Transverse colon (tissue), 4 donors: ENCODE data around the gene CCPG1. TPM values are rescaled to one million over a fixed set of nuclear protein-coding genes. Genes with fewer than 3 reads are reported as not detected.

ENCODE experiments used
- DNase-seq: peaks from one replicate; pipeline ENCODE4 v3.0.0-alpha.2; 2019
- H3K27ac ChIP-seq, 4 donors: fragments of 200-600 bp; sonication (generic); 2 replicates each; pipeline ENCODE4 v1.5.1; 2016 to 2018; ENCODE audit warnings: inconsistent platforms in 4 of 4
- H3K27me3 ChIP-seq: fragments of 200-600 bp; sonication (generic); 2 replicates; pipeline ENCODE4 v1.5.1; 2017; ENCODE audit warnings: inconsistent platforms
- H3K36me3 ChIP-seq, 4 donors: fragments of 200-600 bp; sonication (generic); 2 replicates each; pipeline ENCODE4 v1.5.1; 2017 to 2019; ENCODE audit warnings: inconsistent platforms in 4 of 4
- H3K4me1 ChIP-seq, 4 donors: fragments of 200-600 bp; sonication (generic); 2 replicates each; pipeline ENCODE4 v1.5.1; 2017 to 2020; ENCODE audit warnings: inconsistent platforms in 4 of 4
- H3K4me3 ChIP-seq, 4 donors: fragments of 200-600 bp; sonication (generic); 1 replicate in 1 of 4; 2 replicates in 3 of 4; pipeline versions ENCODE4 v1.5.1 to v1.6.1; 2017 to 2019; ENCODE audit warnings: inconsistent platforms in 4 of 4
- H3K9me3 ChIP-seq, 2 donors: fragments of 200-600 bp; sonication (generic); 2 replicates each; pipeline ENCODE4 v1.5.1; 2017 to 2019; ENCODE audit warnings: inconsistent platforms in 2 of 2
- EP300 ChIP-seq: sonication (generic); formaldehyde crosslinking; IDR thresholded peaks from one replicate; pipeline ENCODE4 v1.6.1; 2017; ENCODE audit warnings: antibody characterized with exemption, low read depth
- POLR2A ChIP-seq: fragments of 450-650 bp; IDR thresholded peaks from one replicate; pipeline ENCODE4 v1.6.1; 2016; ENCODE audit warnings: antibody characterized with exemption, mild to moderate bottlenecking, moderate library complexity
- POLR2AphosphoS5 ChIP-seq, 3 donors: sonication (generic); formaldehyde crosslinking; IDR thresholded peaks; one replicate each; pipeline ENCODE4 v1.6.1; 2016; ENCODE audit warnings: antibody characterized with exemption in 3 of 3
- WGBS, 2 donors: methylation state at CpG; one replicate each; pipeline ENCODE4 v1.1.5; 2018; ENCODE audit warnings: low coverage in 1 of 2; 5-methylcytosine and 5-hydroxymethylcytosine counted together
- in situ Hi-C, 4 donors: fragments of 200-750 bp; cut with MboI; loops; one replicate each; pipeline versions ENCODE4 v1.15.0 to v1.15.1; 2017; ENCODE audit warnings: low sequenced_read_pairs in 3 of 4, low pct_ligation_motif_present in 1 of 4, low pct_unique_long_range_greater_than_20kb in 1 of 4
- intact Hi-C: fragments of 100-400 bp; cut with DNase I; formaldehyde crosslinking; loops from one replicate; pipeline ENCODE4 v1.15.1; 2023; ENCODE audit warnings: low total_unique reads
- total RNA-seq, 4 donors: library from RNA; depleted of rRNA; stranded (reverse); fragments of >200 nt; gene quantifications; one replicate each; pipeline ENCODE4 v1.1.0, GENCODE V29; 2016
- TF ChIP-seq, protein P1 (sequence below), 5 experiments: fragments of 200-600 bp in 3 of 5; fragments of 450-650 bp in 2 of 5; sonication (generic) in 3 of 5; IDR thresholded peaks; 1 replicate in 2 of 5; 2 replicates in 3 of 5; pipeline ENCODE4 v1.5.1; 2016 to 2017; ENCODE audit warnings: antibody characterized with exemption in 5 of 5, inconsistent platforms in 3 of 5, mild to moderate bottlenecking in 2 of 5, moderate library complexity in 1 of 5

Gene CCPG1
- total RNA-seq, 4 donors from 2014 or later: 8.6 to 69.5 (median 52.6) TPM

DNA sequence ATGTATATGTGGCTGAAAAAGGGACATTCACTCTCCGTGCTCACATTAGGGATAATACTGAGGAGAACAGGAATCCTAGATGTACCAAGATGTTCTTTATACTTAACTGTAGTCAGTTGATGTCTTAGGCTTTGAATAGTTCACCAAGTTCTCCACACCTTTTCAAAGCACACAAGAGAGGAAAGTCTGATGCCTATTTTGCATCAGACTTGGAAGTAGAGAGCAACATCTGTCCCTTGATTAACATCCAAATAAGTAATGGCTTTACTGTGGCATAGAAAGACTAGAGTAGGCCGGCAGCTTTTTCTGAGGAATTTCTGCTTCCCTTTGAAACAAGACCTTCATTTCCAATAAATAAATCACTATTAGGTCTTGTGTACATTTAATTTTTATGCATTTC lies 55.1 kb downstream of the CCPG1 start:
- WGBS, 2 donors: 63 to 88% methylated on average over 2 of the region's 2 CpGs
- no peak for TF ChIP-seq POLR2A
- no peak for TF ChIP-seq POLR2AphosphoS5 (IDR thresholded peaks at IDR 0.05)
- Histone ChIP-seq H3K27ac (no peak overlapping the region), H3K4me3 (no peak overlapping the region), H3K4me1 (no peaks in the 10 kb centered on the region), H3K36me3 (peaks cover 0 to 26% (median 4%) of the 10 kb centered on the region in 4 donors), H3K9me3 (no peaks in the 10 kb centered on the region), H3K27me3 (no peaks in the 10 kb centered on the region)
- in situ Hi-C loops: no loop called here
- no peak for DNase-seq
- intact Hi-C loops: no loop called here

DNA sequence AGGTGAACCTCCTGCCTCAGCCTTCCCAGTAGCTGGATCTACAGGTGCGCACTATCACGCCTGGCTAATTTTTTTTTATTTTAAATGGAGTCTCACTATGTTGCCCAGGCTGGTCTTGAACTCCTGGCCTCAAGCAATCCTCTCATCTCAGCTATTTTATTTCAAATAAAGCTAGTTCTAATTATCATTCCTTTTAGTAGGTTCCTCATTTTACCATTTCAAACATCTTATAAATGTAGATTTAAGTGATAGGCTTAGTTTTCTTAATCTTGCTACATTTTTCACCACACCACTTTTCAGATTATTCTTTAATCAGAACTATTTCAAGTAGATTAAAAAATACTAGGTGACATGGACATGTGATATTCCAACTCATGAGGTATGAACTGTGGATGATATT lies 58.9 kb downstream of the CCPG1 start:
- Histone ChIP-seq H3K27me3 (no peaks in the 10 kb centered on the region), H3K4me1 (no peaks in the 10 kb centered on the region), H3K4me3 (no peak overlapping the region), H3K9me3 (no peaks in the 10 kb centered on the region), H3K36me3 (peaks cover 0 to 15% (median 2%) of the 10 kb centered on the region in 4 donors), H3K27ac (no peak overlapping the region)
- 98% methylated on average over 2 of the region's 2 CpGs; no CpG with 5 or more reads in 1 of the 2 donors for WGBS, 2 donors
- in situ Hi-C loops: no loop called here
- intact Hi-C loops: no loop called here
- DNase-seq: no peak
- TF ChIP-seq POLR2AphosphoS5 (IDR thresholded peaks at IDR 0.05): no peak
- TF ChIP-seq POLR2A: no peak
- TF ChIP-seq, protein P1, sequence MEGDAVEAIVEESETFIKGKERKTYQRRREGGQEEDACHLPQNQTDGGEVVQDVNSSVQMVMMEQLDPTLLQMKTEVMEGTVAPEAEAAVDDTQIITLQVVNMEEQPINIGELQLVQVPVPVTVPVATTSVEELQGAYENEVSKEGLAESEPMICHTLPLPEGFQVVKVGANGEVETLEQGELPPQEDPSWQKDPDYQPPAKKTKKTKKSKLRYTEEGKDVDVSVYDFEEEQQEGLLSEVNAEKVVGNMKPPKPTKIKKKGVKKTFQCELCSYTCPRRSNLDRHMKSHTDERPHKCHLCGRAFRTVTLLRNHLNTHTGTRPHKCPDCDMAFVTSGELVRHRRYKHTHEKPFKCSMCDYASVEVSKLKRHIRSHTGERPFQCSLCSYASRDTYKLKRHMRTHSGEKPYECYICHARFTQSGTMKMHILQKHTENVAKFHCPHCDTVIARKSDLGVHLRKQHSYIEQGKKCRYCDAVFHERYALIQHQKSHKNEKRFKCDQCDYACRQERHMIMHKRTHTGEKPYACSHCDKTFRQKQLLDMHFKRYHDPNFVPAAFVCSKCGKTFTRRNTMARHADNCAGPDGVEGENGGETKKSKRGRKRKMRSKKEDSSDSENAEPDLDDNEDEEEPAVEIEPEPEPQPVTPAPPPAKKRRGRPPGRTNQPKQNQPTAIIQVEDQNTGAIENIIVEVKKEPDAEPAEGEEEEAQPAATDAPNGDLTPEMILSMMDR (IDR thresholded peaks at IDR 0.05): no peak
- TF ChIP-seq EP300: no peak

DNA sequence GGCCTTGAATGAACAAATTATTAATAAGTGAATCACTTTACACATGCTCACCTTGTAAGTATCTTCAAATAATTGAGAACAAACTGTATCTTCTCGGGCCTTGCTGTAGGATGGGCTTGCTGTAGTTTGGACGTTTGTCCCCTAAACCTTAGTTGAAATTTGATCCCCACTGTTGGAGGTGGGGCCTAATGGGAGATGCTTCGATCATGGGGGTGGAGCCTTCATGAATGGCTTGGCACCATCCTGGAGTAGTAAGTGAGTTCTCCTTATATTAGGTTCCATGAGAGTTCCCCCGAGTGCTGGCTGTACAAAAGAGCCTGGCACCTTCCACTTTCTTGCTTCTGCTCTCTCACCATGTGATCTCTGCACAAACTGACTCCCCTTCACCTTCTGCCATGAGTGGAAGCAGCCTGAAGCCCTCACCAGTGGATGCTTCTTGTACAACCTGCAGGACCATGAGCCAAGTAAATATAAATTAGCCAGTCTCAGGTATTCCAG lies 59.8 kb downstream of the CCPG1 start:
- Histone ChIP-seq H3K36me3 (peaks cover 0 to 15% (median 2%) of the 10 kb centered on the region in 4 donors), H3K27ac (no peak overlapping the region), H3K4me3 (no peak overlapping the region), H3K9me3 (no peaks in the 10 kb centered on the region), H3K4me1 (no peaks in the 10 kb centered on the region), H3K27me3 (no peaks in the 10 kb centered on the region)
- intact Hi-C loops (no loop called here), in situ Hi-C loops (no loop called here)
- no peak for DNase-seq
- 85 to 93% methylated on average over 2 to 4 of the region's 4 CpGs for WGBS, 2 donors
- no peak for TF ChIP-seq EP300
- TF ChIP-seq, protein P1 (IDR thresholded peaks at IDR 0.05): no peak
- no peak for TF ChIP-seq POLR2A
- no peak for TF ChIP-seq POLR2AphosphoS5 (IDR thresholded peaks at IDR 0.05)

DNA sequence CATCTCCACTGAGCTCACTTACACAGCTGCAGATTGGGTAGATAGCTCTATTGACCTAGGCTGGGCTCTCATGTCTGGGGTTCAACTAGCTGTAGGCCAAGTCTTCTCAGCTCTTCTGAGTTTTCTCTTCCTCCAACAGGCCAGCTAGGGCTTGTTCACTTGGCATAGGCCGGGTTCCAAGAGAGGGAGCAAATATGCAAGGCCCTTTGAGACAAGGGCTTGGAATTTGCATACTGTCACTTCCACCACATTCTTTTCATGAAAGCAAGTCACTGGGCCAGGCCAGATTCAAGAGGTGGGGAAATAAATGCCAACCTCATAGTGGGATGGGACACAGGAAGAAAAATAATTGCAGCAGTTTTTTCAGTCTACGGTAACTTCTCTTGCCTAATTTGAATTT lies 64.0 kb downstream of the CCPG1 start:
- DNase-seq: no peak
- no peak overlapping the region for H3K4me3 ChIP-seq
- H3K9me3 ChIP-seq: no peaks in the 10 kb centered on the region
- TF ChIP-seq EP300 (no peak), POLR2AphosphoS5 (IDR thresholded peaks at IDR 0.05) (no peak), POLR2A (no peak)
- intact Hi-C loops: no loop called here
- no peaks in the 10 kb centered on the region for H3K27me3 ChIP-seq
- peaks cover 0 to 5% (median 0%) of the 10 kb centered on the region in 4 donors for H3K36me3 ChIP-seq
- no peak overlapping the region for H3K27ac ChIP-seq
- 92% methylated on average over 2 of the region's 2 CpGs; no CpG with 5 or more reads in 1 of the 2 donors for WGBS, 2 donors
- H3K4me1 ChIP-seq: no peaks in the 10 kb centered on the region
- in situ Hi-C loops: no loop called here

DNA sequence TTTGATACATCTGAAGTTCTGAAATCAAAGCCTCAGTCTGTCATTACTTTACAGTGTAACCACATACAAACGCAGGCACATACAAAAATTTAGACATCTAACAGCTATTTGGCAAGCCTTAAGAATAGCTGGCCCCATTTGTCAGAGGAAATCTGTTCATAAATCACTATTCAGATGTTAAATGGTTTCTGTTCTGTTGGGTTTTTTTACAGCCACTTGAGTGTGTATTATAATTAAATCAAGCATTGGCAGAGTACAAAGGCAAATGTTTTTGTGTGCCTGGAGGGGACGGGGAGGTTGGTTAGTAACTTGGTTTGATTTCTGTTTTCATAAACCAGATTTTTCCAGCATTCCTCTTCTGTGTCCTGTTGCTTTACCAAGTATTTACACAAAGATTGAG lies 65.0 kb downstream of the CCPG1 start:
- Histone ChIP-seq H3K9me3 (no peaks in the 10 kb centered on the region), H3K27ac (no peak overlapping the region), H3K4me1 (no peaks in the 10 kb centered on the region), H3K36me3 (peaks cover 0 to 5% (median 0%) of the 10 kb centered on the region in 4 donors), H3K27me3 (no peaks in the 10 kb centered on the region), H3K4me3 (no peak overlapping the region)
- DNase-seq: no peak
- TF ChIP-seq POLR2A: no peak
- TF ChIP-seq, protein P1 (IDR thresholded peaks at IDR 0.05): no peak
- intact Hi-C loops (no loop called here), in situ Hi-C loops (no loop called here)
- 52 to 67% methylated on average over 2 of the region's 2 CpGs for WGBS, 2 donors
